ENCODE data around the gene PLA2G4A. TPM values are rescaled to one million over a fixed set of nuclear protein-coding genes. Genes with fewer than 3 reads are reported as not detected.

PLA2G4A gene
- total RNA-seq, 1 experiment from 2014 or later = 0.39 TPM

GRCh38 chr1:186849271-186849671 is 20.5 kb downstream of the PLA2G4A start:
- no peak overlapping the region for H2AFZ ChIP-seq (ENCODE audit: low read length)
- Mint-ChIP-seq H3K4me1 (no peaks in the 10 kb centered on the region), H3K36me3 (ENCODE audit: insufficient read depth in 1 of 3, low read depth in 3 of 3) (no peaks in the 10 kb centered on the region), H3K27ac (no peak overlapping the region), H3K27me3 (ENCODE audit: low read depth) (no peaks in the 10 kb centered on the region), H3K9me3 (no peaks in the 10 kb centered on the region), H3K4me3 (no peak overlapping the region)
- H3K23me2 ChIP-seq (ENCODE audit: insufficient read length, low read depth, low read length, poor library complexity, severe bottlenecking) = no peaks in the 10 kb centered on the region
- no peak overlapping the region for H4K8ac ChIP-seq (replicated peaks; ENCODE audit: insufficient read length, low read depth, low read length)
- no peak overlapping the region for H3K9ac ChIP-seq (ENCODE audit: extremely low read depth, insufficient read length, low read length)
- H3K4ac ChIP-seq (ENCODE audit: low read depth, low read length) = no peak overlapping the region
- H3T11ph ChIP-seq (ENCODE audit: low read length) = no peak overlapping the region
- H3K56ac ChIP-seq (ENCODE audit: insufficient read length, low read depth, low read length) = no peak overlapping the region
- H3K9me3 ChIP-seq (ENCODE audit: control insufficient read depth, low read depth, low read length) = no peaks in the 10 kb centered on the region
- H3K4me2 ChIP-seq (ENCODE audit: insufficient read depth, insufficient read length, low read length) = no peak overlapping the region
- no peak overlapping the region for H2BK15ac ChIP-seq (ENCODE audit: low read depth, low read length)
- TF ChIP-seq CTCF (conservative IDR thresholded peaks at IDR 0.05) = no peak
- H2BK20ac ChIP-seq (ENCODE audit: low read depth, low read length, poor library complexity, severe bottlenecking) = no peak overlapping the region
- H3K23ac ChIP-seq (ENCODE audit: insufficient read length, low read depth, low read length) = no peak overlapping the region
- no peak overlapping the region for H2BK12ac ChIP-seq (ENCODE audit: insufficient read length, low read depth, low read length)
- H3K4me1 ChIP-seq (ENCODE audit: insufficient read depth, low read length) = no peaks in the 10 kb centered on the region
- H2BK120ac ChIP-seq (ENCODE audit: low read depth, low read length, poor library complexity, severe bottlenecking) = no peak overlapping the region
- no peaks in the 10 kb centered on the region for H3K27me3 ChIP-seq (ENCODE audit: insufficient read depth, low read length)
- H3K79me1 ChIP-seq (ENCODE audit: insufficient read depth, low read depth, low read length, poor library complexity, severe bottlenecking) = no peaks in the 10 kb centered on the region
- H3K14ac ChIP-seq (ENCODE audit: insufficient read depth, low read length) = no peak overlapping the region
- H2BK5ac ChIP-seq (ENCODE audit: insufficient read length, low read length) = no peak overlapping the region
- H3K18ac ChIP-seq (ENCODE audit: insufficient read length, low read depth, low read length) = no peak overlapping the region
- WGBS (ENCODE audit: extremely low coverage, insufficient read length, low lambda C conversion rate) = no CpG with 5 or more reads among the region's 5 CpGs
- H4K20me1 ChIP-seq (ENCODE audit: control insufficient read depth, insufficient read depth, insufficient read length) = no peaks in the 10 kb centered on the region
- no peak overlapping the region for H4K91ac ChIP-seq (ENCODE audit: insufficient read length, low read depth, low read length)
- H4K5ac ChIP-seq (ENCODE audit: insufficient read length, low read depth, low read length) = no peak overlapping the region
- DNase-seq = no peak
- no peak overlapping the region for H2AK5ac ChIP-seq (ENCODE audit: insufficient read length, low read length)
- no peak overlapping the region for H3K27ac ChIP-seq (ENCODE audit: insufficient read length, low read depth, low read length)
- no peaks in the 10 kb centered on the region for H3K79me2 ChIP-seq (ENCODE audit: insufficient read depth, low read length)
